HG03095 (cell line): ENCODE measurements around the gene TMEFF2.

Source experiments
- ATAC-seq: cut with Tn5 transposase; IDR thresholded peaks from one replicate; pipeline ENCODE4 v1.9.1; 2021; ENCODE audit warnings: moderate library complexity; ENCODE audit not compliant: unreplicated experiment

Gene TMEFF2

GRCh38 chr2:191976436-191976835 lies 218.3 kb downstream of the TMEFF2 start:
- no peak for ATAC-seq

- ATAC-seq = no peak
These were observed 220.1 kb downstream of the TMEFF2 start for GRCh38 chr2:191974676-191975075.

GRCh38 chr2:191970867-191971266 lies 223.9 kb downstream of the TMEFF2 start:
- no peak for ATAC-seq

- no peak for ATAC-seq
These were observed 226.6 kb downstream of the TMEFF2 start for GRCh38 chr2:191968120-191968519.

GRCh38 chr2:191965733-191966132 lies 229.0 kb downstream of the TMEFF2 start:
- no peak for ATAC-seq

- ATAC-seq = no peak
These were observed 233.2 kb downstream of the TMEFF2 start for GRCh38 chr2:191961556-191961955.

- no peak for ATAC-seq
These were observed 235.5 kb downstream of the TMEFF2 start for GRCh38 chr2:191959209-191959608.

GRCh38 chr2:191957996-191958860 lies 236.5 kb downstream of the TMEFF2 start:
- no peak for ATAC-seq

GRCh38 chr2:191954451-191954850 lies 240.3 kb downstream of the TMEFF2 start:
- no peak for ATAC-seq

GRCh38 chr2:191952515-191953270 lies 242.0 kb downstream of the TMEFF2 start:
- no peak for ATAC-seq

GRCh38 chr2:191951832-191952231 lies 242.9 kb downstream of the TMEFF2 start:
- no peak for ATAC-seq

- ATAC-seq = no peak
These were observed 243.4 kb downstream of the TMEFF2 start for GRCh38 chr2:191951376-191951775.

- ATAC-seq = no peak
These were observed 244.4 kb downstream of the TMEFF2 start for GRCh38 chr2:191950132-191950874.

GRCh38 chr2:191947235-191947634 lies 247.5 kb downstream of the TMEFF2 start:
- ATAC-seq = no peak

- no peak for ATAC-seq
These were observed 248.1 kb downstream of the TMEFF2 start for GRCh38 chr2:191946471-191947182.

GRCh38 chr2:191945623-191946022 lies 249.1 kb downstream of the TMEFF2 start:
- no peak for ATAC-seq

- ATAC-seq = no peak
These were observed 252.0 kb downstream of the TMEFF2 start for GRCh38 chr2:191942739-191943103.

- no peak for ATAC-seq
These were observed 252.5 kb downstream of the TMEFF2 start for GRCh38 chr2:191942090-191942738.

- ATAC-seq = no peak
These were observed 253.3 kb downstream of the TMEFF2 start for GRCh38 chr2:191941376-191941929.

- no peak for ATAC-seq
These were observed 256.0 kb downstream of the TMEFF2 start for GRCh38 chr2:191938779-191939178.
